DND-41 (cell line): ENCODE measurements around the gene RAD23A.
A peak's percentile ranks its signal among the peaks of the same experiment; 100 is the strongest.

ENCODE experiments used
- ATAC-seq: fragments of 200-7000 bp; cut with Tn5 transposase; 3 replicates; pipeline ENCODE4 v1.9.1; 2021; ENCODE audit warnings: low read depth; ENCODE audit not compliant: insufficient read depth
- DNase-seq: peaks from one replicate; pipeline ENCODE4 v3.0.0-alpha.2; 2020
- H2AFZ ChIP-seq: 2 replicates; pipeline ENCODE4 v1.6.0; 2012; ENCODE audit warnings: low read depth, low read length
- H3K27ac ChIP-seq: 2 replicates; pipeline ENCODE4 v1.5.1; 2012; ENCODE audit warnings: low read length, inconsistent platforms
- H3K27me3 ChIP-seq: fragments of 200-600 bp; sonication (generic); 2 replicates; pipeline ENCODE4 v1.6.0; 2012; ENCODE audit warnings: low read length, mild to moderate bottlenecking, inconsistent platforms; ENCODE audit not compliant: insufficient read depth, poor library complexity
- H3K36me3 ChIP-seq: 2 replicates; pipeline ENCODE4 v1.5.1; 2012; ENCODE audit warnings: low read length, inconsistent platforms; ENCODE audit not compliant: insufficient read depth
- H3K4me1 ChIP-seq: 2 replicates; pipeline ENCODE4 v1.5.1; 2012; ENCODE audit warnings: mild to moderate bottlenecking, low read length; ENCODE audit not compliant: insufficient read depth
- H3K4me2 ChIP-seq: 2 replicates; pipeline ENCODE4 v1.6.0; 2012; ENCODE audit warnings: mild to moderate bottlenecking, moderate library complexity, low read length, inconsistent platforms; ENCODE audit not compliant: insufficient read depth
- H3K4me3 ChIP-seq, 2 experiments: fragments of 200-600 bp in 1 of 2; shearing (Covaris generic) in 1 of 2; 2 replicates each; pipeline ENCODE4 v1.5.1; 2012 to 2016; ENCODE audit warnings: inconsistent platforms in 2 of 2, low read length in 2 of 2, mild to moderate bottlenecking in 2 of 2, low read depth in 1 of 2, moderate library complexity in 1 of 2
- H3K79me2 ChIP-seq: 2 replicates; pipeline ENCODE4 v1.6.0; 2012; ENCODE audit warnings: low read length, inconsistent platforms; ENCODE audit not compliant: insufficient read depth
- H3K9ac ChIP-seq: 2 replicates; pipeline ENCODE4 v1.6.0; 2012; ENCODE audit warnings: low read depth, mild to moderate bottlenecking, inconsistent platforms, low read length, moderate library complexity
- H3K9me3 ChIP-seq: 2 replicates; pipeline ENCODE4 v1.5.1; 2012; ENCODE audit warnings: low read length, moderate library complexity, mild to moderate bottlenecking, inconsistent platforms; ENCODE audit not compliant: insufficient read depth, severe bottlenecking
- H4K20me1 ChIP-seq: 2 replicates; pipeline ENCODE4 v1.6.0; 2012; ENCODE audit warnings: low read length; ENCODE audit not compliant: insufficient read depth
- EZH2 ChIP-seq: IDR thresholded peaks from 3 replicates; pipeline ENCODE4 v1.6.1; 2012; ENCODE audit warnings: borderline replicate concordance, low read depth, mild to moderate bottlenecking, moderate library complexity, low read length, inconsistent platforms; ENCODE audit not compliant: severe bottlenecking
- TF ChIP-seq, protein P1 (sequence below): IDR thresholded peaks from 2 replicates; pipeline ENCODE4 v1.5.1; 2012; ENCODE audit warnings: borderline replicate concordance, low read length, moderate library complexity, mild to moderate bottlenecking; ENCODE audit not compliant: poor library complexity, severe bottlenecking; ENCODE audit errors: extremely low read depth

The RAD23A gene

GRCh38 chr19:12937927-12938778 is 7.5 kb upstream of the RAD23A start, which contains the start of gene CALR:
CALR (plus strand) TSS chr19:12938609; CDS start chr19:12938680, 71 bp downstream.
- Histone ChIP-seq H3K36me3 (peaks cover 49% of the 10 kb centered on the region), H3K4me3 (peak within 1 kb of the TSS; percentile 77 to 90), H3K9ac (peak within 1 kb of the TSS; percentile 93), H3K27ac (peak within 1 kb of the TSS; percentile 100), H3K27me3 (no peaks in the 10 kb centered on the region), H2AFZ (peak within 1 kb of the TSS; percentile 65), H3K4me1 (peaks cover 79% of the 10 kb centered on the region), H3K9me3 (no peaks in the 10 kb centered on the region), H4K20me1 (peaks cover 32% of the 10 kb centered on the region), H3K79me2 (peaks cover 57% of the 10 kb centered on the region), H3K4me2 (peak within 1 kb of the TSS; percentile 78)
- peak; percentile 100 for DNase-seq
- ATAC-seq = peak; percentile 79
- TF ChIP-seq EZH2 = no peak
- TF ChIP-seq, protein P1, sequence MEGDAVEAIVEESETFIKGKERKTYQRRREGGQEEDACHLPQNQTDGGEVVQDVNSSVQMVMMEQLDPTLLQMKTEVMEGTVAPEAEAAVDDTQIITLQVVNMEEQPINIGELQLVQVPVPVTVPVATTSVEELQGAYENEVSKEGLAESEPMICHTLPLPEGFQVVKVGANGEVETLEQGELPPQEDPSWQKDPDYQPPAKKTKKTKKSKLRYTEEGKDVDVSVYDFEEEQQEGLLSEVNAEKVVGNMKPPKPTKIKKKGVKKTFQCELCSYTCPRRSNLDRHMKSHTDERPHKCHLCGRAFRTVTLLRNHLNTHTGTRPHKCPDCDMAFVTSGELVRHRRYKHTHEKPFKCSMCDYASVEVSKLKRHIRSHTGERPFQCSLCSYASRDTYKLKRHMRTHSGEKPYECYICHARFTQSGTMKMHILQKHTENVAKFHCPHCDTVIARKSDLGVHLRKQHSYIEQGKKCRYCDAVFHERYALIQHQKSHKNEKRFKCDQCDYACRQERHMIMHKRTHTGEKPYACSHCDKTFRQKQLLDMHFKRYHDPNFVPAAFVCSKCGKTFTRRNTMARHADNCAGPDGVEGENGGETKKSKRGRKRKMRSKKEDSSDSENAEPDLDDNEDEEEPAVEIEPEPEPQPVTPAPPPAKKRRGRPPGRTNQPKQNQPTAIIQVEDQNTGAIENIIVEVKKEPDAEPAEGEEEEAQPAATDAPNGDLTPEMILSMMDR = no peak

DNA sequence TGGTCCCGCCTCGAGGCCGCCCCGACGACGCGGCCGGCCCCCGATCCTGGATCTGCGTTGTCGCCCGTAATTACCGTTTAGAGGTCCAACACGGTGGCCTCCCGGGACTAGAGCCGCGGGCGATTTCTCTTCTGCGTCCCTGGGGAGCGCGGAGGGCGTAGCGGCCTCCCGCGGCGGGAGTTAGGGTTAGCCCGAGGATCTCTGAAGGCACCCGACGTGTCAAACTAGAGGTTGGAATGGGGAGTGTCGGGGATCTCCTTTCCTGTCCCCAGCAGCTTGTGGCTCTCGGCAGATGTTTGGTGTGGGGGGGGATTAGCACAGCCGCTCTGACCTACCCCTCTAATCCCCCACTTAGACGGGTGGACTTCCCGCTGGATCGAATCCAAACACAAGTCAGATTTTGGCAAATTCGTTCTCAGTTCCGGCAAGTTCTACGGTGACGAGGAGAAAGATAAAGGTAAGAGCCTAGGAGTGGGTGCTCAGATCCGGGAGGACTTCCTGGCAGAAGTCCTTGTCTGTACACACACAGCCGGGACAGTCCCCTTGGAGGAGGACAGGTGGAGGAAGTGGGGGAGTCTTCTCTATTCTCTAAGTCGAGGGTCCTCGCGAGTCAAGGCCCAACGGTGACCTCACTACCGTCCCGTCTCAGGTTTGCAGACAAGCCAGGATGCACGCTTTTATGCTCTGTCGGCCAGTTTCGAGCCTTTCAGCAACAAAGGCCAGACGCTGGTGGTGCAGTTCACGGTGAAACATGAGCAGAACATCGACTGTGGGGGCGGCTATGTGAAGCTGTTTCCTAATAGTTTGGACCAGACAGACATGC is 6.7 kb upstream of the RAD23A start:
- Histone ChIP-seq H3K27me3 (no peaks in the 10 kb centered on the region), H3K4me2 (peak overlapping the region; percentile 78), H3K79me2 (peaks cover 56% of the 10 kb centered on the region), H3K36me3 (peaks cover 53% of the 10 kb centered on the region), H3K9me3 (no peaks in the 10 kb centered on the region), H3K4me1 (peaks cover 82% of the 10 kb centered on the region), H3K27ac (peak overlapping the region; percentile 88), H3K4me3 (peak overlapping the region; percentile 77 to 90), H3K9ac (peak overlapping the region; percentile 93), H4K20me1 (peaks cover 37% of the 10 kb centered on the region), H2AFZ (peak overlapping the region; percentile 46)
- TF ChIP-seq EZH2 = no peak
- TF ChIP-seq, protein P1 = peak; percentile 35
- ATAC-seq (no peak), DNase-seq (peak; percentile 43)

- Histone ChIP-seq H3K79me2 (peaks cover 52% of the 10 kb centered on the region), H3K9ac (peak overlapping the region; percentile 93), H3K27ac (peak overlapping the region; percentile 88), H3K4me2 (peak overlapping the region; percentile 78), H3K9me3 (no peaks in the 10 kb centered on the region), H2AFZ (no peak overlapping the region), H3K27me3 (no peaks in the 10 kb centered on the region), H4K20me1 (peaks cover 37% of the 10 kb centered on the region), H3K36me3 (peaks cover 63% of the 10 kb centered on the region), H3K4me3 (peak overlapping the region; percentile 77 to 90; a peak in 3 of 4 replicates), H3K4me1 (peaks cover 81% of the 10 kb centered on the region)
- no peak for DNase-seq
- ATAC-seq = no peak
- TF ChIP-seq, protein P1 = no peak
- TF ChIP-seq EZH2 = no peak
These were observed 5.7 kb upstream of the RAD23A start for GRCh38 chr19:12939975-12940423.
